Vagina (tissue), 2 donors: ENCODE data around the gene PLK5.

Experiments
- CTCF ChIP-seq, 3 experiments: fragments of 450-650 bp in 2 of 3; fragments of 200-600 bp in 1 of 3; sonication (generic) in 1 of 3; IDR thresholded peaks; one replicate each; pipeline ENCODE4 v1.5.1; 2017 to 2019; ENCODE audit warnings: antibody characterized with exemption in 3 of 3, mild to moderate bottlenecking in 2 of 3, moderate library complexity in 2 of 3
- POLR2AphosphoS5 ChIP-seq, 2 donors: sonication (generic); formaldehyde crosslinking; IDR thresholded peaks; one replicate each; pipeline ENCODE4 v1.9.0; 2017; ENCODE audit warnings: antibody characterized with exemption in 2 of 2, mild to moderate bottlenecking in 2 of 2, low read depth in 1 of 2; ENCODE audit not compliant: insufficient read depth in 1 of 2

GRCh38 chr19:1567848-1568227 lies 44.0 kb downstream of the PLK5 start:
- TF ChIP-seq CTCF (IDR thresholded peaks at IDR 0.05): no peak
- no peak for TF ChIP-seq POLR2AphosphoS5 (IDR thresholded peaks at IDR 0.05; ENCODE audit: insufficient read depth in 1 of 2, low read depth in 1 of 2)
